ENCODE results near the gene FRY.

DNA sequence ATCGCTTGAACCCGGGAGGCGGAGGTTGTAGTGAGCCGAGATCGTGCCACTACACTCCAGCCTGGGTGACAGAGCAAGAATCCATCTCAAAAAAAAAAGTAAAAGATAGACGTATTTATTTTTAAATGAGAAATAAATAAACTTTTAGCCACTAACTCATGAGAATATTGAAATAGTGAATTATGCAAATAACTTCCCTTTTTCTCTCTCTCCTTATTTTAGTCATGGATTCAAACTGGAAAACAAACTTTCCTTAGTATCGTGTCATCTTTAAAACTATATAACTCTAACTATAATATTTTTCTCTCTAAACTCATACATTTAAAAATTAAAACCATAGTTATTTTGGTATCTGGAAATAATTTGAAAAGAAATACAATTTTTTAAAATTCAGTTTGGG is 96.1 kb downstream of the FRY start:
- TF ChIP-seq, protein P1, sequence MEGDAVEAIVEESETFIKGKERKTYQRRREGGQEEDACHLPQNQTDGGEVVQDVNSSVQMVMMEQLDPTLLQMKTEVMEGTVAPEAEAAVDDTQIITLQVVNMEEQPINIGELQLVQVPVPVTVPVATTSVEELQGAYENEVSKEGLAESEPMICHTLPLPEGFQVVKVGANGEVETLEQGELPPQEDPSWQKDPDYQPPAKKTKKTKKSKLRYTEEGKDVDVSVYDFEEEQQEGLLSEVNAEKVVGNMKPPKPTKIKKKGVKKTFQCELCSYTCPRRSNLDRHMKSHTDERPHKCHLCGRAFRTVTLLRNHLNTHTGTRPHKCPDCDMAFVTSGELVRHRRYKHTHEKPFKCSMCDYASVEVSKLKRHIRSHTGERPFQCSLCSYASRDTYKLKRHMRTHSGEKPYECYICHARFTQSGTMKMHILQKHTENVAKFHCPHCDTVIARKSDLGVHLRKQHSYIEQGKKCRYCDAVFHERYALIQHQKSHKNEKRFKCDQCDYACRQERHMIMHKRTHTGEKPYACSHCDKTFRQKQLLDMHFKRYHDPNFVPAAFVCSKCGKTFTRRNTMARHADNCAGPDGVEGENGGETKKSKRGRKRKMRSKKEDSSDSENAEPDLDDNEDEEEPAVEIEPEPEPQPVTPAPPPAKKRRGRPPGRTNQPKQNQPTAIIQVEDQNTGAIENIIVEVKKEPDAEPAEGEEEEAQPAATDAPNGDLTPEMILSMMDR (IDR thresholded peaks at IDR 0.05) = no peak
- TF ChIP-seq POLR2A (IDR thresholded peaks at IDR 0.05) = no peak

Measured in gastroesophageal sphincter (tissue), 3 donors.